Measurements from ENCODE around the gene CRYBG1. TPM values are rescaled to one million over a fixed set of nuclear protein-coding genes. Genes with fewer than 3 reads are reported as not detected.
"Not testable (repeated sequence)": the region's sequence is repeated elsewhere in the genome, so short reads cannot be mapped to it uniquely, and the experiment has no call there.

CRYBG1 gene
- polyA plus RNA-seq, 3 donors, result 22.1 to 30.2 (median 30.0) TPM

DNA sequence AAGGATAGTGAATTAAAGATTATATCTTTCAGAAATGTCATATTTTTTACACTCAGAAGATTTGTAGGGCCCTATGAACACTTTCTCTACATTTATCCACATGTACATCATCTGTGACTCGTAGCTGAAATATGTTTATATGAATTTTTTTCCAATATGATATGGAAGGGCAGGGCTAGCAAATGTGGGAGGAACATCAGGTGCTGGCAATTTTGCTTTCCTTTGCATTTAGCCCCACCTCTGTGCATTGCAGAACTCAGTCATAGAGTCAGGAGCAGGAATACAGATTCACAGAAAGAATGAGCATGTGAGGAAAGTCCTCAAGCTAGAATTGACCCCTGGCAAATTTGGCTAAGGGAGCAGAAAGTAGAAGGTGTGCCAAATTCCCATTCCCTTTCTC lies 129.9 kb downstream of the CRYBG1 start:
- no peak for DNase-seq (ENCODE audit: low read depth in 3 of 3, low spot score in 2 of 3)

DNA sequence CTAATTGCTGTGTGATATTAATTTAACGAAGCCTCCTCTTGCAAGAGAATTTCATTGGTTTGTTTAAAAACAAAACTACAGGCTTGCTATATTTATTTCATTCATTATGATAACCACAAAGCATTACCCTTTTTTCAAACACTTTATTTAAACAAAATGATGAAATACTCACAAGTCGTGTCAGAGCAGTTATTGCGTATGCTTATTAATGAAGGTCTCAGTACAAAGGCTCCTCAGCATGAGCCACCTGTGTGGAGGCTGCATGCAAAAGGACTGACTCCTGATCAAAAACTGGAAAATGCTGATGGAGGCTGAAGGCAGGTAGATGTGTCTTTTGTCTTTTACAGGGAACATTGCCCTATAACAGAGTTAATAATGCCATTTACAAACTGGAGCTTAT lies 130.5 kb downstream of the CRYBG1 start:
- no peak for DNase-seq (ENCODE audit: low read depth in 3 of 3, low spot score in 2 of 3)

DNA sequence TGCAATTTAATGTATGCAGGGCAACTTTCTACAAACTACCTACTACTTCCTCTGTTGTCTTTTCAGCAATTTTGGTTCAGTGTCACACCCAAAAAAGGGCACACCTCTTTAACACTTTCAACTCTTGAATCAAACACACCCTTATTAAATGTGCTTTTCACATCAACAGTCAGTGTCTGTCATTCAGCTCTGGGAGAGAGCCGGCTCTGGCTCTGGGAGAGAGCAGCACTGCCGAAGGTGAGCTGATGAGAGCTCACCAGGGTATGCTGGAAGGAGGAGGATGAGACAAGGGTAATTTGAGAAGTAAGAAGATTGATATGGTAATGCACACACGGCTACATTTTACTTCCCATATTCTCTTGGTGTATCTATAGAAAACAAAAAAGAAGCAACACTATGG lies 134.5 kb downstream of the CRYBG1 start:
- DNase-seq (ENCODE audit: low read depth in 3 of 3, low spot score in 2 of 3), result no peak

DNA sequence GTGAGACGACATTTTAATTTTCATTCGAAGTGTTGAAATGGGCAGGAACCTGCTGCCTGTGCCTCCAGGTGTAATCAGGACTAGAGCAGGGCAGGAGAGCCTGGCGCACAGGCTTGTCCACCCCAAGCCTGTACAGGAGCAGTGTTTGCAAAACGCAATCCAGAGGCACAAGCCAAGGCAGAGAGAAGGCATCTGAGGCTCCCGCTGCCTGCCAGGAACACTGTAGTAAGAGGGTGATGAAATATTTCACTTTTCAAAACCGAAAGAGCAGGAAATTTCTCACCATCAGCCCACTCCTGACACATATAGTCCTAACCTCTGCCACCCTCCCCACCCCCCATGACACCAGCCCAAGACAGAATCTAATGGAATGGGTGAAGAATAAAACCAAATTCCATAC lies 136.3 kb downstream of the CRYBG1 start:
- no peak for DNase-seq (ENCODE audit: low read depth in 3 of 3, low spot score in 2 of 3)

DNA sequence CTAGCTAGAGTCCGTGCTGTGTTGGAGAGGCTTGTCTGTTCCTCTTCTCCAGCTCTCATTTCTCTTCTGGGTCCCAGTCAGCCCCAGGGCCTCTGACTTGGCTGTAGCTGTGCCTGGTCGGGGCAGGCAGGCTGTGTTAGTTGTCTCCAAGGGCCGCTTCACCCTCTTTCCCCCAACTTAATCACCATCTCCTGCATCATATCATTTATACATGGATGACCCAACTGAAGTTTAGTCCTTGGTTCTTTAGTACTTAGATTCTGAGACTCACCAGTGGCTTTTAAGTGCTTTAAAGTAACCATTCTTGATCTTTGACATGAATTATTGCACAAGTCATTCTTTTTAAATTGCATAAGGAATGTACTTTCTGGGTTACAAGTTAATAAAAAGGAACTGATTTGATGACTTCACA lies 141.4 kb downstream of the CRYBG1 start:
- no peak for DNase-seq (ENCODE audit: low read depth in 3 of 3, low spot score in 2 of 3)

DNA sequence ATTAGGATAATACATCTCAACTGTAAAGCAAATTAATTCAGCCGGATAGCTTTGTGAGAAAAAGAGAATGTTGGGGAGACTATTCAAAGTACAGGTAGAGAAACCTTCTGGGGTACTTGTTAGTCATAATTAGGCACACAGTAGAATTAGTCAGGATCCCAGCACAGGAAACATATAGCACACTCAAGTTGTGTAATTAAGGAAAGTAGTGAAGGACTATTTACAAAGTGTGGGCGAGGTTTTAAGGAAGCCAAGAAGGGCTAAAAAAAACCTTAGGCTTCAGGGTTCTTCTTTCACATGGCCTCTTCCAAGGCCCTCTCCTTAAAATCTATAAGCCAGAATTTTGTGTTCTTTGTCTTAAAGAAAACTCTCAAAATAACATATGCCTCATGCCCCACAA lies 142.0 kb downstream of the CRYBG1 start:
- no peak for DNase-seq (ENCODE audit: low read depth in 3 of 3, low spot score in 2 of 3)

DNA sequence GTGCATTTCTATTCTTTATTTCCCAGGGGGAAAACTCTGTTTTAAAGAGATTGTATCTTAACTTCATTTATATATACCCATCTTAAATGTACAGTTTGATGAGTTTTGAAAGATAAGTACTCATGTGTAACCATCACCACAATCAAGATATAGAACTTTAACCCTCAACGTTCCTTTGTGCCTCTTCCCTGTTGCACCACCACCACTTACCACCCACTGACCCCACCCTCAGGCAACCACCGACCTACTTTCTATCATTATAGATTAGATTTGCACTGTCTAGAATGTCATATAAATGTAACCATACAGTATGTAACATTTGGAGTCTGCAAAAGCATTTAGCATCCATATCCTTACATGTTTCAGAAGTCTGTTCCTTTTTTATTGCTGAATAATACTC lies 147.8 kb downstream of the CRYBG1 start:
- DNase-seq (ENCODE audit: low read depth in 3 of 3, low spot score in 2 of 3), result no peak

DNA sequence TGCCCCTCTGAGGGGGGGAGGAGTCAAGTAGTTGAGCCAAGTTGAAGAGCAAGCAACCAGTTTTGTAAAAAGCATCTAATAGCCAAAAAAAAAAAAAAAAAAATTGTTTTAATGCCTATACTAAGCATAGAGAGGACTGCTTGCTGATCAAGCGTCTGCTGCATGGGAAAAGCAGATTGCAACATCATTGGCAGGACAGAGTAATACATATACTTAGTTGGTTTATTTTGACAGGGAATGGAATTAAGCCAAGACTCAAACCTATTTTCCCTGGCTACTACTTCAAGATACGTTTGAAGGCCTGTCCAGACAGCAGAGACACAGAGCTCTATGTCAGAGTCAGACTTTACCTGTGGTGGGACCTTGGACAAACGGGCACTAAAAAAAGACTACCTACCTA lies 148.3 kb downstream of the CRYBG1 start:
- no peak for DNase-seq (ENCODE audit: low read depth in 3 of 3, low spot score in 2 of 3)

DNA sequence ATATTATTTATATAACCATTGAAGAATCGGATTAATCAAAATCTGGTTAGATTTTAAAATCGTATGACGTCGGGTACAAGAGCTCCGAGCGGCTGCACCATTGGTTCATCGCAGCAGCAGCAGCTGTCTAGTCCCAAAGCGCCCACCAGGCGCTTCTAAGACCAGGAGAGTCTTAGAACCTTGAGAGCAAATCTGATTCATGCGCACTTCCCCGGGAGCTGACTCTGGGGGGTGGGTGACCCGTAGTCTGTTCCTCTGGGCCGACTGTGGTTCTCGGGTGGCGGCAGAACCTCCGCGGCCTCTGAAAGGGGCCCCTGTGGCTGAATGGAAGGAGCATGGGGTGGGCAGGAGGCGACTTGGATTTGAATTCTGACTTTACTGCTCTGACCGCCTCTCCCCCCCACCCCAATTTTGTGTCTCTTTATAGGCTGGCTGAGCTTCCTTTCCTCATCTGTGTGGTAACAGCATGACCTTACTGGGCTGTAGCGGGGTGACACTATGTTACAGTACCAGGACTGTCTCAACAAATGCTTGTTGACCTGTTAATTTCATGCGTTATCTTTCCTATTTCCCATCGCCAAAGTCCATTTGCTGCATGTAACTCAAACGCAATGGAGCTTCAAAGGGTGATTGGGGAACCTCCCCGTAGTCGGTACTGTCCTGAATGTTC lies 149.0 kb downstream of the CRYBG1 start:
- DNase-seq (ENCODE audit: low read depth in 3 of 3, low spot score in 2 of 3), result no peak

DNA sequence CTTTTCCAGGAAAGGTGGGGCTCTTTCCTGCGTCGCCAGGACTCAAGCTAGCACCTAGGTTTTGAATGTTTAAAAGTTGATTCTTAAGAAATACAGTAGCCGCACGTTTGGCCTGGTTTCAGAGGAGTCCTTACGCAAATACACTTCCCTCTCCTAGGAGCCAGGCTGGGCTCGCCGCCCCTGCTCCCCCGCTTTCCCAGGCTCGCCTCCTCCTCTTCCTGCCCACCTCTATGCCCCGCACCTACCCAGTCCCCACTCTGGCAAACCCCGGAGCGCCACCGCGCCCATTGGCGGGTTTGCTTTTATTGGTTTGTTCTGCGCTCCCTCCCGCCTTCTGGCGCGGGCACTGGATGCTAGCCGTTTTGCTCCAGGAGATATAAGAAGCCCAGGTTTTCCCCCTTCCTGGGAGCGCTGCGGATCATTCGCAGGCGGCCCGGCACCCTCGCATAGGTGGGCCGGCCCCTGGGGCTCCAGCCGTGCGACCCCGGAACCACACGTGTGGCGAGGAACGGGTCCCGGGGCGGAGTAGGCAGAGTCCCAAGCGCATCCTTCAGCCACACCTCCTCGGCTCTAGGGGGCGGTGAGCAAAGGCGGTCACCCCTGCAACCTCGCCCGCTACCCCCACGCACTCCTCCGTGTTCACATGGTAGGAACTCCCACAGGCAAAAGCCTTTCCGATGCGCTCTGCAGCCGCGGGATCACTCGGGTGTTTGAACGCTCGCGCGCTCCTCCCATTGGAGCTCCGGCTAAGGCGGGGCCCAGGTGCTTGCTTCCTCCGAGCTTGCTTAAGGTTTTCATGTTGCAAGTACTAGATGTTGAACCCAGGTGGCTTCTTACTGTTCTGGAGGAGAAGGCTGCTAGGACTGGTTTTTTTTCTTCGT lies 149.8 kb downstream of the CRYBG1 start:
- no peak for DNase-seq (ENCODE audit: low read depth in 3 of 3, low spot score in 2 of 3)

DNA sequence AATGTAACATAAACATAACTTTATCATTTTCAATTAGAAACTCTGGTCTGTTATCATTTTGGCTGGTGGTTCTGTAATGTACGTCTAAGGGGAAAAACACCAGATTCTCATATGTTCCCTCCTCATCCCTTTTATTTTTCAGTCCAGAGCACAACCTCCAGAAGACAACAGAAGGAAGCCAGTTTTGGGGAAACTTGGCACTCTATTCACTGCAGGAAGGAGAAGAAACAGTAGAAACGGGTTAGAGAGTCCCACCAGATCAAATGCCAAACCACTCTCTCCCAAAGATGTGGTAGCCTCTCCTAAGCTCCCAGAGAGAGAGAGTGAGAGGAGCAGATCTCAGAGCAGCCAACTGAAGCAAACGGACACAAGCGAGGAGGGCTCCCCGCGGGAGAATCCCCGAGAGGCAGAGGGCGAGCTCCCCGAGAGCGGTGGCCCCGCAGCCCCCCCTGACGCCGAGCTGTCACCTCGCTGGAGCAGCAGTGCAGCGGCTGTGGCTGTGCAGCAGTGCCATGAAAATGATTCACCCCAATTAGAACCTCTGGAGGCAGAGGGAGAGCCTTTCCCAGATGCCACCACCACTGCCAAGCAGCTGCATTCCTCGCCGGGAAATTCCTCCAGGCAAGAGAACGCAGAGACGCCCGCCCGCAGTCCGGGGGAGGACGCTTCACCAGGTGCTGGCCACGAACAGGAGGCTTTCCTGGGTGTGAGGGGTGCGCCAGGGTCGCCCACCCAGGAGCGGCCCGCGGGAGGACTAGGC lies 151.0 kb downstream of the CRYBG1 start:
- DNase-seq (ENCODE audit: low read depth in 3 of 3, low spot score in 2 of 3), result no peak

DNA sequence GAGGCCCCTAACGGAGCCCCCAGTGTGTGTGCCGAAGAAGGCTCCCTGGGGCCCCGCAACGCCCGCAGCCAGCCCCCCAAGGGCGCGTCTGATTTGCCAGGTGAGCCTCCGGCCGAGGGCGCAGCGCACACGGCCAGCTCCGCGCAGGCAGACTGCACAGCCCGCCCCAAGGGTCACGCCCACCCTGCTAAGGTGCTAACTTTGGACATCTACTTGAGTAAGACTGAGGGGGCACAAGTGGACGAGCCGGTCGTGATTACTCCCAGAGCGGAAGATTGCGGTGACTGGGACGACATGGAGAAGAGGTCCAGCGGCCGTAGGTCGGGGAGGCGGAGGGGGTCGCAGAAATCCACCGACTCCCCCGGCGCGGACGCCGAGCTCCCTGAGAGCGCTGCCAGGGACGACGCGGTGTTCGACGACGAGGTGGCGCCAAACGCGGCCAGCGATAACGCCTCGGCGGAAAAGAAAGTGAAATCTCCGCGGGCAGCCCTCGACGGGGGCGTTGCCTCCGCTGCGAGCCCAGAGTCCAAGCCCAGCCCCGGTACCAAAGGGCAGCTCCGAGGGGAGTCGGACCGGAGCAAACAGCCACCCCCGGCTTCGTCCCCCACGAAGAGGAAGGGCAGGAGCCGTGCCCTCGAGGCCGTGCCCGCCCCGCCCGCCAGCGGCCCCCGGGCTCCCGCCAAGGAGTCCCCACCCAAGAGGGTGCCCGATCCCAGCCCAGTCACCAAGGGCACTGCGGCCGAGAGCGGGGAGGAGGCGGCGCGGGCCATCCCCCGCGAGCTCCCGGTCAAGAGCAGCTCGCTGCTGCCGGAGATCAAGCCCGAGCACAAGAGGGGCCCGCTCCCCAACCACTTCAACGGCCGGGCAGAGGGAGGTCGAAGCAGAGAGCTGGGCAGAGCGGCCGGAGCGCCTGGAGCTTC lies 151.8 kb downstream of the CRYBG1 start:
- no peak for DNase-seq (ENCODE audit: low read depth in 3 of 3, low spot score in 2 of 3)

DNA sequence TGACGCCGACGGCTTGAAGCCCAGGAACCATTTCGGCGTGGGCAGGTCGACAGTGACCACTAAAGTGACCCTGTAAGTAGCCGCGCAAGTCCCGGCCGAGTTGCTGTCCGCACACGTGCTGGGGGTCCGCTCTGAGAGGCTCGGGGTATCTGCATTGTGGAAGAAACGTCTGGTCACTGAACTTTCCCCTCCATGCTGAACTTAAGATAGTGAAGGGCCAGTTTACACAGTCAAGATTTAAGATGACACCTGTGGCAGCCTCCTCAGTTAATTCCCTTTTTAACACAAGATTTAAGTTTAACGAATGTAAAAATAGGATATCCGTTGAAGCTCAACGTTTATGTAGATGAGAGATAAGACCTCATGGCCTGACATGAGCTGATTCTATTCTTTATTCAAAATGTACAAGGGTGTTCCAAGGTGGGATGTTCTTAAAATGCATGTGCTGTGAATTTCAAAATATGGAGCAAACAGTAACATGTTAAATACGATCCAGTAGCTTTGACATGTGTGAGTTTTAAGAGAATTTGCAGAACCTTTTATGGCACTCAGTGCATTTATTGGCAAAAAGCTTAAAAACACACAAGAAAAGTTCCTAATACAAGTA lies 152.6 kb downstream of the CRYBG1 start:
- no peak for DNase-seq (ENCODE audit: low read depth in 3 of 3, low spot score in 2 of 3)

DNA sequence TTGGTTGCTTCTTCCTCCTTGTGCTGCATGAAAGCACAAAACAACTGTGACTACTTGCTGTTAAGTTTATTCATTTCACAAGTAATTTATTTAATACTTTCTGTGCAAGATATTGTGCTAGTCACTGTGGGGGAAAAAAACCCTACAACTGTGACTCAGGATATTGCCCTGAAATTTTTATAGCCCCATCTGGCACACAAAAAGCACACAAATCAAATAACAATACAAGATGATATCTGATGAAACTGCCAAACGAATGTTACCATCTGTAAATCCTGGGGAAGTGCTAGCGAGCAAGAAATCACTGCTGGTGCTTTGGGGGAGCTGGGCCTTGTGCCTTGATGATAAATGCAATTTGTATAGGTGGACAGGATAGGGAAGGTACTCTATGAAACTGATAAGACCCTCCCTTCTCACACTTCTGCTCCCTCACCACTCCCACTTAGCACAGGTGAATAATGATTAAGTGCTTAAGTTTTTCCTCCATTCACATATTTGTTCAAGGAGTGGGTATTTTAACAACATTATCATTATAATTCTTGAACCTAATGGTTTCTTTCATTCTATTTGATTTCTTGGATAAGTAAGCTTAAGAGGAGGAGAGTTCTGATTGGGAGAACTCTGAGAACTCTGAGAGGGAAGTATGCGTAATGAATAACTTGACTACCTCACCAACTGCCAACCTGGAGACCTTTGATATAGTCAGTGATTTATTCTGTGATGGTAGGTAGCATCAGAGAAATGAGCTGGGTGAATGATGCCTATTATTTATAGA lies 153.5 kb downstream of the CRYBG1 start:
- DNase-seq (ENCODE audit: low read depth in 3 of 3, low spot score in 2 of 3), result no peak

DNA sequence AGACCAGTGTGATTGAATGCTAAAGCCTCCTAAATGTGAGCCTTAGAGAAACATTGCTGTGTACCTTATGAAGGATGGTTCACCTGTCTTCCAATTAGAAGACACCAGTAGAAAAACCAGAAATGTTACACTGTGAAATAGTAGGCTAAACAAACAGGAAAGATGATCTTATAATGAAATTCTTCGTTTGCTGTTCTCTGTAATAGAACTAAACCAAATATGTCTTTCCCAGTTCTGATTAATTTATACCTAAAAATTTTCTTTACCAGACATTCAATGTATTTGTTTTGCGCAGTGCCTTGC lies 154.0 kb downstream of the CRYBG1 start:
- no peak for DNase-seq (ENCODE audit: low read depth in 3 of 3, low spot score in 2 of 3)

DNA sequence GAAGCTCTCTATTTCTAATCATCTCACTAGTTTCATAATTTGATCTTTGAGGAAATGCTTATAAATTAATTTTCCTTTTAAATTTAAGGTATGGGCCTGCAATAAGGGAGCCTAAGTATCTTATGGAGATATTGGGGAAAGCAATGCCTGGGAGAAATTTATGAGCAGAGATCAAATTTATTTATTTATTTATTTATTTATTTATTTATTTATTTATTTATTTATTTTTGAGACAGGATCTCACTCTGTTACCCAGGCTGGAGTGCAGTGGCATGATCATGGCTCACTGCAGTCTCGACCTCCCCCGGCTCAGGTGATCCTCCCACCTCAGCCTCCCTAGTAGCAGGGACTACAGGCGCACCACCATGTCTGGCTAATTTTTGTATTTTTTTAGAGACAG lies 155.1 kb downstream of the CRYBG1 start:
- DNase-seq (ENCODE audit: low read depth in 3 of 3, low spot score in 2 of 3), result not testable (repeated sequence)

DNA sequence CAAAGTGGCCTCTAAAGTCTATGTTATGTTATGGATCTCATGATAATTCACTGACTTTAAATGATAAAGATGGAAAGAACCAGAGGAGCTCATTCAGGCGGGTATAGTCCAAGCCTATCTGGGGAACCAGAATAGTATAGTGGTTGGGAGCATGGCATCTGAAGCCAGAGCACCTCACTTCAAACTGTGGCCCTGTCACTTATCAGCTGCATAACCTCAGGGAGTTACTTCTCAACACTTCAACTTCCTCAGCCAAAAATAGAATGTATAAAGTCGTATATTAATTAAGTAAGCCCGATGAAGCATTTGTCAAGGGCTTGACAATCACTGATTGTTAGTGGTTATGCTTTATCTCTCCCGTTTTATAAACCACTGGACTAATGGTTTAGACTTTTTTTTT lies 156.1 kb downstream of the CRYBG1 start:
- no peak for DNase-seq (ENCODE audit: low read depth in 3 of 3, low spot score in 2 of 3)

DNA sequence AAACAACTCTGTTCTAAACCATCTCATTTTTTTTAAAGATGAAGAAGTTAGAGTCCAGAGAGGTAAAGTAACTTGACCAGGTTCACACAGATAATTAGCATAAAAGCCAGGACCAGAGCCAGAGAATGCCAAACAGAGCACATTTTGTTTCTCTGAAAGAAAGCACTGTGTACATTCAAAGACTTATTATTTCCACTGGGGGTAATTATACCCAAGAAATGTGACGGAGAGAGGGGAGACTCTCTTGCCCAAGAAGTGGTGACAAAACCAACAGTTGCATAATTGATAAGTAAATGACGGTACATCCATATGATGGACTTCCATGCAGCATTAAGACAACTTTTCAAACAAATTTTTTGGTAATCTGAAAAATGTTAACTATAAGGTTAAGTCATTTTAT lies 157.2 kb downstream of the CRYBG1 start:
- DNase-seq (ENCODE audit: low read depth in 3 of 3, low spot score in 2 of 3), result no peak

DNA sequence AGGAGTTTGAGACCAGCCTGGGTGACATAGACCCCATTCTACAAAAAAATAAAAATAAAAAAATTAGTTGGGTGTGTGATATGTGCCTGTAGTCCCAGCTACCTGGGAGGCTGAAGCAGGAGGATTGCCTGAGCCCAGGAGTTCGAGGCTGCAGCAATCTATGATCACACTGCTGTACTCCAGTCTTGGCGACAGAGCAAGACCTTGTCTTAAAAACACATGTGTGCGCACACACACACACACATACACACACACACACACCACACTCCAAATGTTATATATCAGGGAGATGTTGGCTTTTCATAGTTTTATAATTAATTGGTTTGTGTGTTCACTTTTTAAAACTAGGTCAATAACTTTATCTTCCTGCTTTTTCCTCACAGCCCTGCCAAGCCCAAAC lies 158.2 kb downstream of the CRYBG1 start:
- DNase-seq (ENCODE audit: low read depth in 3 of 3, low spot score in 2 of 3), result no peak

Data from right renal cortex interstitium (tissue), 3 donors.